CD4-positive, alpha-beta T cell treated with Interleukin-4 for 4 hours (primary cell): ENCODE data around the gene CACNB2.
"Not testable (repeated sequence)": the region's sequence is repeated elsewhere in the genome, so short reads cannot be mapped to it uniquely, and the experiment has no call there.

Experiments used
- DNase-seq: peaks from one replicate; pipeline ENCODE4 v3.0.0-alpha.2; 2020

CACNB2 gene

GRCh38 chr10:18414061-18414460, 273.8 kb downstream of the CACNB2 start:
- DNase-seq: no peak

- no peak for DNase-seq
These were observed 277.8 kb downstream of the CACNB2 start for GRCh38 chr10:18417950-18418527.

GRCh38 chr10:18418541-18419215, 278.5 kb downstream of the CACNB2 start:
- no peak for DNase-seq

GRCh38 chr10:18419945-18420344, 279.7 kb downstream of the CACNB2 start:
- DNase-seq: no peak

GRCh38 chr10:18421726-18422293, 281.6 kb downstream of the CACNB2 start:
- no peak for DNase-seq

GRCh38 chr10:18423058-18423637, 282.9 kb downstream of the CACNB2 start:
- DNase-seq: no peak

GRCh38 chr10:18424200-18424599, 284.0 kb downstream of the CACNB2 start:
- DNase-seq: no peak

GRCh38 chr10:18429335-18429734, 289.1 kb downstream of the CACNB2 start:
- no peak for DNase-seq

- DNase-seq: no peak
These were observed 296.7 kb downstream of the CACNB2 start for GRCh38 chr10:18436902-18437301.

- DNase-seq: no peak
These were observed 297.3 kb downstream of the CACNB2 start for GRCh38 chr10:18437486-18437885.

- no peak for DNase-seq
These were observed 298.3 kb downstream of the CACNB2 start for GRCh38 chr10:18438361-18439126.

- DNase-seq: no peak
These were observed 299.4 kb downstream of the CACNB2 start for GRCh38 chr10:18439601-18440000.

- DNase-seq: not testable (repeated sequence)
These were observed 305.4 kb downstream of the CACNB2 start for GRCh38 chr10:18445635-18446034.

GRCh38 chr10:18446205-18446604, 306.0 kb downstream of the CACNB2 start:
- DNase-seq: no peak

- no peak for DNase-seq
These were observed 309.4 kb downstream of the CACNB2 start for GRCh38 chr10:18449611-18450026.

- no peak for DNase-seq
These were observed 310.1 kb downstream of the CACNB2 start for GRCh38 chr10:18450298-18450697.

GRCh38 chr10:18455086-18455884, 315.1 kb downstream of the CACNB2 start:
- DNase-seq: no peak

- DNase-seq: no peak
These were observed 316.8 kb downstream of the CACNB2 start for GRCh38 chr10:18456984-18457383.

- DNase-seq: no peak
These were observed 319.8 kb downstream of the CACNB2 start for GRCh38 chr10:18460032-18460431.

- DNase-seq: no peak
These were observed 323.5 kb downstream of the CACNB2 start for GRCh38 chr10:18463673-18464211.

- DNase-seq: no peak
These were observed 328.9 kb downstream of the CACNB2 start for GRCh38 chr10:18469125-18469524.

GRCh38 chr10:18472977-18473376, 332.8 kb downstream of the CACNB2 start:
- no peak for DNase-seq
